H1 (cell line): Measurements from ENCODE around the gene INPP5E. TPM values are rescaled to one million over a fixed set of nuclear protein-coding genes. Genes with fewer than 3 reads are reported as not detected.

Experiments used
- BCL11A ChIP-seq, 2 experiments: IDR thresholded peaks; one replicate each; pipeline ENCODE4 v1.6.1; 2011; ENCODE audit warnings: low read depth in 2 of 2, low read length in 2 of 2, mild to moderate bottlenecking in 2 of 2
- CBX5 ChIP-seq: fragments of 300-800, 300-1000 bp; sonication (generic); IDR thresholded peaks from 2 replicates; pipeline ENCODE4 v1.7.1; 2016; ENCODE audit warnings: antibody characterized with exemption, low read length, low read depth
- CBX8 ChIP-seq: fragments of 300-800, 300-1000 bp; sonication (generic); IDR thresholded peaks from 2 replicates; pipeline ENCODE4 v1.7.1; 2016; ENCODE audit warnings: low read depth, low read length, borderline replicate concordance
- CHD7 ChIP-seq: fragments of 300-600 bp; sonication (generic); IDR thresholded peaks from 2 replicates; pipeline ENCODE4 v1.7.1; 2012; ENCODE audit warnings: low read length, moderate library complexity, mild to moderate bottlenecking, inconsistent platforms; ENCODE audit not compliant: insufficient replicate concordance
- HDAC2 ChIP-seq, 2 experiments: fragments of 300-600 bp in 1 of 2; sonication (generic) in 1 of 2; IDR thresholded peaks; 2 replicates each; pipeline ENCODE4 v1.6.1; 2011 to 2012; ENCODE audit warnings: low read depth in 2 of 2, low read length in 2 of 2, mild to moderate bottlenecking in 2 of 2, moderate library complexity in 2 of 2, borderline replicate concordance in 1 of 2, inconsistent platforms in 1 of 2
- JUN ChIP-seq: IDR thresholded peaks from 2 replicates; pipeline ENCODE4 v1.6.1; 2011; ENCODE audit warnings: low read depth, mild to moderate bottlenecking, improper control_type of control experiment, low read length
- SUZ12 ChIP-seq: fragments of 200-600 bp; sonication (generic); IDR thresholded peaks from 2 replicates; pipeline ENCODE4 v1.6.1; 2012; ENCODE audit warnings: mild to moderate bottlenecking, inconsistent platforms, low read length, moderate library complexity, mixed read lengths
- polyA plus RNA-seq, 7 experiments: library from polyadenylated mRNA; depleted of rRNA in 3 of 7; stranded (reverse) in 5 of 7; unstranded in 2 of 7; fragments of >200 nt in 5 of 7; fragments of 200-250 nt in 2 of 7; gene quantifications; 1 replicate in 5 of 7; 2 replicates in 1 of 7; 4 replicates in 1 of 7; pipeline versions ENCODE4 v1.2.1 to v1.2.3, GENCODE V29; 2011 to 2013; ENCODE audit warnings: missing spikeins in 2 of 7, mixed read lengths in 2 of 7
- total RNA-seq: library from RNA; stranded (reverse); fragmentation: NEBNext Ultra II Directional; extraction: Animal tissue kit (Norgen Biotek cat#: 25700); gene quantifications from 2 replicates; pipeline ENCODE4 v1.2.1, GENCODE V29; 2021
- TF ChIP-seq, protein P1 (sequence below): IDR thresholded peaks from 2 replicates; pipeline ENCODE4 v1.6.1; 2012; ENCODE audit warnings: inconsistent platforms

Gene INPP5E
- total and polyA plus RNA-seq, 2 of the 8 experiments (the other 6 are each of a cell fraction or from before 2014, with no cell fraction given): 8.7 to 11.3 TPM

GRCh38 chr9:136488247-136489214 lies 48.9 kb upstream of the INPP5E start (continued):
- TF ChIP-seq CHD7 (no peak), HDAC2 (IDR thresholded peaks at IDR 0.05; ENCODE audit: borderline replicate concordance in 1 of 2, low read depth in 2 of 2, low read length in 2 of 2) (no peak), SUZ12 (no peak), CBX8 (no peak), JUN (no peak), BCL11A (IDR thresholded peaks at IDR 0.05; ENCODE audit: low read depth in 2 of 2, low read length in 2 of 2) (no peak), CBX5 (no peak)
- TF ChIP-seq, protein P1, sequence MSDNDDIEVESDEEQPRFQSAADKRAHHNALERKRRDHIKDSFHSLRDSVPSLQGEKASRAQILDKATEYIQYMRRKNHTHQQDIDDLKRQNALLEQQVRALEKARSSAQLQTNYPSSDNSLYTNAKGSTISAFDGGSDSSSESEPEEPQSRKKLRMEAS: peak; percentile 48; the same call in 1 of the 2 replicates
